GM10847 (cell line): ENCODE measurements around the gene HSPA1B.

Source experiments
- POLR2A ChIP-seq: IDR thresholded peaks from 2 replicates; pipeline ENCODE4 v1.6.1; 2011; ENCODE audit not compliant: insufficient read length; ENCODE audit errors: extremely low read depth

HSPA1B gene

DNA sequence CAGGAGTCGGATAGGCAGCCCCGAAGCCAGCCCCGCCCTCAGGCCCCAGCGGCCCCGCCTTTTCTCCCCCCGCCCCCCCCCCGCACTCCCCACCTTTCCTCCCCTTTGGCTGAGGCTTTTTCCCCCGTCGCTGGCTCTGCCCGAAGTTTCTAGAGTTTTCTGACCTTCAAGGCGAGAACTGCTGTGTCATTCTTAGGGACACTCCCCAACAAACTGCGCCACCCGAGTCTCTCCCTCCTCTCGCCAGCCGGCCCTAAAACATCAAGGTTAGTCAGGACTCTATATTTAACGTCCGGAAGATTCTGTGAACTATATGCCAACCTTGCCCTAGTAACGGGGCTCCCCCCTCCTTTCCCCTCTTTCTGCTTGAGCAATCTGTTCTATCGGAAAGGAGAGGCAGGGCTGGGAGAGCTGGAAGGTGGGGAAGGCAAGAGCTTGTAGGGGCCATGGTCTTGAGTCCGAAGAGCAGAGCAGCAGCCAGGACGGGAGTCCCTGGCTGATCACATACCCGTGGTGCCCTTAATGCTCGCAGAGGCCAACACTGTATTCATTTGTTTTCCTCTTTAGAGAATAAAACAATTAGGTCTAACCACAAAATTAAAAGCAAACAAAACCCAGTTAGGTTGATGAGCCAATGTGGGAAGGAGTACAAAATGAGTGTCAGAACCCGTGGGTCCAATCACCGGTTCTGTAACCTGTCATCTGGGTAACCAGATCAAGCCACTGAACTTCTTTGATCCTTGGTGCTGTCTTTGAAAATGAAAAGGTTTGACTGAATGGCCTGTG is 5.3 kb upstream of the HSPA1B start:
- no peak for TF ChIP-seq POLR2A

DNA sequence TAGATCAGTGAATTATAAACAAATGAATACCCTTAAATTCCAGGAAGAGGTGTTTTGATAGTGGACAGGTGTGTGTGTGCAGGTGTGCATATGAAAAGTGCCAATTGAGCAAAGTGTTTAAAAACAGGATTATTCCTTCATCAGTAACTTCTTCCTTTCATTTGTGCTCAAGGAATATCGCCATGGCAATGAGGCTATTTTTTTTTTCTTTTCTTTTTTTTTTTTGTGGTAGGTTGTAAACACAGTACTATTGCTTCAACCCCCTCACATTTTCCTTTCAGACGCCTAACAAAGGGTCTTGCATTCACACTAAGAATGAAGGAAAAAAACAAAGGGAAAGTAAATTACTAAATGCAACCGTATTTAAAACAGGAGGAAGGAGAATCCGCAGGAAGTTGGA is 2.0 kb upstream of the HSPA1B start:
- TF ChIP-seq POLR2A = no peak

DNA sequence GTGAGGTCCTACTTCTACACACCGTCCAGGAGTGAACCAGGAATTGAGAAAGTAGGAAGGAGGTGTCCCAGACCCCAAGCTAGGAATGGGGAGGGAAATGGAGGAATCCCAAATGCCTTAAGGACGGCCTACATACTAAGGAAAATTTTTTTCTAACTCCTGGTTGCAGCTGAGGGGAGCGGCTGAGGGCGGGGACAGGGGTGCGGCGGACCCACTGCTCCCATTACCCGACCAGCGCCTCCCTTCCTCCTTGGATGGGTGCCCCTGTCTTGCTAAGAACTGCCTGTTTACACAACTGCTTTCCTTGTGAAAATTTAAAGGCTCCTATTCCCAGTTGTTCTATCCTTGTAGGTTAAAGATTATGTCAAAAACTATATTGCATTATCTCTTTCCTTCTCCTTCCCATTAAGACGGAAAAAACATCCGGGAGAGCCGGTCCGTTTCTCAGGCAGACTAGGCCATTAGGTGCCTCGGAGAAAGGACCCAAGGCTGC is 699 bp upstream of the HSPA1B start:
- TF ChIP-seq POLR2A = no peak

DNA sequence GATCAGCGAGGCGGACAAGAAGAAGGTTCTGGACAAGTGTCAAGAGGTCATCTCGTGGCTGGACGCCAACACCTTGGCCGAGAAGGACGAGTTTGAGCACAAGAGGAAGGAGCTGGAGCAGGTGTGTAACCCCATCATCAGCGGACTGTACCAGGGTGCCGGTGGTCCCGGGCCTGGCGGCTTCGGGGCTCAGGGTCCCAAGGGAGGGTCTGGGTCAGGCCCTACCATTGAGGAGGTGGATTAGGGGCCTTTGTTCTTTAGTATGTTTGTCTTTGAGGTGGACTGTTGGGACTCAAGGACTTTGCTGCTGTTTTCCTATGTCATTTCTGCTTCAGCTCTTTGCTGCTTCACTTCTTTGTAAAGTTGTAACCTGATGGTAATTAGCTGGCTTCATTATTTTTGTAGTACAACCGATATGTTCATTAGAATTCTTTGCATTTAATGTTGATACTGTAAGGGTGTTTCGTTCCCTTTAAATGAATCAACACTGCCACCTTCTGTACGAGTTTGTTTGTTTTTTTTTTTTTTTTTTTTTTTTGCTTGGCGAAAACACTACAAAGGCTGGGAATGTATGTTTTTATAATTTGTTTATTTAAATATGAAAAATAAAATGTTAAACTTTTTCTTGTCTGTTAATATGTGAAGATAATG is 2.2 kb downstream of the HSPA1B start:
- TF ChIP-seq POLR2A = no peak

DNA sequence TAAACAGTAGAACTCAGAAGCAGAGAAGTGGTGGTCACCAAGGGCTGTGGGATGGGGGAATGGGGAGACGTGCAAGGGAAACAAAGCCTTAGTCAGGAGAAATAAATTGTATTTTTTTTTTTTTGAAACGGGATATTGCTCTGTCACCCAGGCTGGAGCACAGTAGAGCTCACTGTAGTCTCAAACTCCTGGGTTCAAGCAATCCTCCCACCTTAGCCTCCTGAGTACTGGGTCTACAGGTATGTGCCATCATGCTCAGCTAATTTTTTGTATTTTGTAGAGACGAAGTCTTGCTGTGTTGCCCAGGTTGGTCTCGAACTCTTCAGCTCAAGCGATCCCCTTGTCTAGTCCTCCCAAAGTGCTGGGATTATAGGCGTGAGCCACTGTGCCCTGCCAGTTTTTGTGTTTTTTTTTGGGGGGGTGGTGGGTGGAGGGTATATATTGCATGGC is 3.4 kb downstream of the HSPA1B start:
- no peak for TF ChIP-seq POLR2A

DNA sequence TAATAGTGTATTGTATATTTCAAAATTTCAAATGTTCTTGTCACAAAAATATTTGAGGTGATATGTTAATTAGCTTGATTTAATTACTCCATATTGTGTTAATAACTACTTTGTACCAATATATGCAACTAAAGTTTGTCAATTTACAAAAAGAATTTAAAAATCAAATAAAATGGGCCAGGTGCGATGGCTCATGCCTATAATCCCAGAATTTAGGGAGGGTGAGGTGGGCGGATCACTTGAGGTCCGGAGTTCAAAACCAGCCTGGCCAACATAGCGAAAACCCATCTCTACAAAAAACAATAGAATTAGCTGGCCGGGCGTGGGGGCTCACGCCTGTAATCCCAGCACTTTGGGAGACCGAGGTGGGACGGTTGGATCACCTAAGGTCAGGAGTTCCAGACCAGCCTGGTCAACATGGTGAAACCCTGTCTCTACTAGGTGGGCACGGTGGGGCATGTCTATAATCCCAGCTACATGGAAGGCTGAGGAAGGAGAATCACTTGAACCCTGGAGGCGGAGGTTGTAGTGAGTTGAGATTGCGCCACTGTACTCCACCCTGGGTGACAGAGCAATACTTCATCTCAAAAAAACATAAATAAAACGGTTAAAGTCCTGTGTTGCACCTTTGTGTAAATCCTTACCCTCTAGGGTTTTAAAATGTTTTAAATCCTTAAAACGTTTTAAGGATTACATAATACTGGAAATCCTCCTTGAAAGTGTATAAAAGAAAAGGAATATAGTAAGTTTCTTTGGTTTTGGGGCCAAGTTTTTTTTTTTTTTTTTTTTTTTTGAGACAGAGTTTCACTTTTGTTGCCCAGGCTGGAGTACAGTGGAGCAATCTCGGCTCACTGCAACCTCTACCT is 4.0 kb downstream of the HSPA1B start:
- TF ChIP-seq POLR2A = no peak

DNA sequence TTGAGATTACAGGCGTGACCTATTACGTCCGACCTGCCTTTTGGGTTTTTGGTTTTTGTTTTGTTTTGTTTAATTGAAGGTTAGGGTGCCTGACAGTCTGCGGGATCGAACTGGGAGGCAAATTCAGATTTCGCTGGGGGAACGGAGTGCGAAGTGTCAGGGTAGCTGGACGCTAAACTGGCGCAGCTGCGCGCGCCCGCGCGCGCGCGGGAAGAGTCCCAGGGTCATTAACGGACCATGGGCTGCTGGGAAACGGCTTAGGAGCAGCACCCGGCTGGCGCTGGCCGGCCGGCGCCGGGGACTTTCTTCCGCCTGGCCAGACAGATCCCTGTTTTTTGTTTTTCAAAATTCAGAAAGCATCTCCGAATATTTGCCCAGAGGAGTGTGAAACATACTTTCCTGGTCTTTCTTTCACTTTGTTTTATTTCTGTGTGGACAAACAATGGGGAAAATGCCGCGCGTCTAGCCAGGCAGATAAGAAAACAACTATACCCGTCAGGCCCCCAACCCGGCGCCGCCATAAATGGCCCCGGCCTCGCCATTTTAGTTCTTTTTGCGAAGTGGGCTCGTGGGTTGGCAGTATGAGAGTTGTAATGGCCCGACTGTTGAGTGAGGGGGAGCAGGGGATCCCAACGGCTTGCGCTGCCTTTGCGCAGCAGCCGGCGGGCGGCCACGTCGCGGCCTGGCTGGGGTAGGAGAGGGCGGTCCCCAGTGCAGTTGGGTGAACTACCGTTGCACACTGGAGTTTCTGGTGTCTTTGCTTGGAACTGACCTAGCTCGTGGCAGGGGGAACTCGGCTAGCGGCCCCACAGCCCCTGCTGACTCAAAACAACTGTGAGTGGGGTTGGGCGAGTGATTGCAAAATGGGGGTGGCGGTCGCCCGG is 7.1 kb downstream of the HSPA1B start:
- peak; percentile 98 for TF ChIP-seq POLR2A

DNA sequence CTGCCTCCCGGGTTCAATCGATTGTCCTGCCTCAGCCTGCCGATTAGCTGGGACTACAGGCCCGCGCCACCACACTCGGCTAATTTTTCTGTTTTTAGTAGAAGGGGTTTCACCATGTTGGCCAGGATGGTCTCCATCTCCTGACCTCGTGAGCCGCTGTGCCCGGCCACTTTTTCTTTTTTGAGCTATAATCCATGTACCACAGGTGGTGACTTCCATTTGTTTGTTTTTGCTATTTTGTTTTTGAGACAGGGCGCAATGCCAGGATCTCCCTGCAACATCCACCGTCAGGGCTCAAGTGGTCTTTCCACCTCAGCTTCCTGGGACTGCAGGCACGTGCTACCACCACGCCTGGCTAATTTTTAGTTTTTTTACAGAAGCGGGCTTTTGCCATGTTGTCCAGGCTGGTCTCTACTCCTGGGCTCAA is 8.5 kb downstream of the HSPA1B start:
- TF ChIP-seq POLR2A = no peak

DNA sequence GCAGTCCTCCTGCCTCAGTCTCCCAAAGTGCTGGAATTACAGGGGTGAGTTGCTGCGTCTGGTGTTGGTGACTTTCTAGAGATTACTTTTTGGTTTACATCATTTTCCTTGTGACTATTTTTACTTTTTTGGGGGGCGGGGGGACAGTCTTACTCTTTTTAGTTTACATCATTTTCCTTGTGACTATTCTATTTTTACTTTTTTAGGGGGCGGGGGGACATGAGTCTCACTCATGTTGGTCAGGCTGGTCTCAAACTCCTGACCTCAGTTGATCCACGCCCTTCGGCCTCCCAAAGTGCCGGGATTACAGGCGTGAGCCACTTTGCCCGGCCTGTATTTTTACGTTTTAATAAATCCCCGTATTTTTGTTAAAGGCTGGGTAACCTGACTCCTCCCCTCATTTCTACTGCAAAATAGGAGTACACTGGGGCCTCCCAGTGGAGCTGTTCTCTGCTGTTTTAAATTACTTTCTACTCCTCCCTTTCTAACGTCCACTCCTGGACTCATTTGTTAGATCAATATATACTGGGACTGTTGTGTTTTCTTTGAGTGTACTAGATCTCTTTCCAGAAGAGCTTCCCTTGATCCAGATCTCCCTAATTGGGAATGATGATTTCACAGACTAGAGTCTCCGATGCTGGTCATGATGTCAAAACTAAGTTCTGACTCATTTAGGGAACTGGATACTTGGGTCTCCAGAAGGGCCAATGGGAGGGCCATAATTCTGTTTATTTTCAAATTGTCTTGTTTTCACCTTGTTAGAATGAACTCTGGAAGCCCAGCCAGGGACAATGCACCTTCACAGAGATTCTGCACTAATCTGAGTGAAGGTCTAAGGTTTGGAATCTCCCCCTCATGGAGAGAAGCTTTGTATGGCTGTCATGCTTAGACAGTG is 9.2 kb downstream of the HSPA1B start:
- no peak for TF ChIP-seq POLR2A

DNA sequence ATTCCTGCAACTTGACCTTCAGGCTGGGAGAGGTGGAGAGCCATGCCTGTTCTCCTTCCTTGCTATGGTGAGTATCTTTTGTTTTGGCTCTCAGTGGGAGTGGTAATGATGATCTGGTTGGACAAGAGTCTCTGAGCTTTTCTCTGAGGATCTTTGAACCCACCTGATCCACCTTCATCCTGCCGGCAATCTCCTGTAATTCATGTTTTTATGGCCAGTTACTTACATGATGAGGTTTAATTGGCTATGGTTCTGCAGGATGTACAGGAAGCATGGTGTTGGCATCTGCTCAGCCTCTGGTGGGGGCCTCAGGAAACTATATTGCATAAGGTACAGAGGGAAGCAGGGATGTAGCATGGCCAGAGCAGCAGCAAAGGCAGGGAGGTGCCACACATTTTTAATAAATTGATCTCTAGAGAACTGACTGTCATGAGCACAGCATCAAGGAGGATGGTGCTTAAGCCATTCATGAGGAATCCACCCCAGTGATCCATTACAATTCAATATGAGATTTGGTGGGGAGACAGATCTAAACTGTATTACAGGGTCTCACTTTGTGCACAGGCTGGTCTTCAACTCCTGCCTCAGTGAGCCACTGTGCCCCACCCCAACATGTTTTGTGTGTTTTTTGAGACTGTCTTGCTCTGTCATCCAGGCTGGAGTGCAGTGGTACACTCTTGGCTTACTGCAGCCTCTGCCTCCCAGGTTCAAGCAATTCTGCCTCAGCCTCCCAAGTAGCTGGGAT is 10.0 kb downstream of the HSPA1B start:
- TF ChIP-seq POLR2A = no peak

DNA sequence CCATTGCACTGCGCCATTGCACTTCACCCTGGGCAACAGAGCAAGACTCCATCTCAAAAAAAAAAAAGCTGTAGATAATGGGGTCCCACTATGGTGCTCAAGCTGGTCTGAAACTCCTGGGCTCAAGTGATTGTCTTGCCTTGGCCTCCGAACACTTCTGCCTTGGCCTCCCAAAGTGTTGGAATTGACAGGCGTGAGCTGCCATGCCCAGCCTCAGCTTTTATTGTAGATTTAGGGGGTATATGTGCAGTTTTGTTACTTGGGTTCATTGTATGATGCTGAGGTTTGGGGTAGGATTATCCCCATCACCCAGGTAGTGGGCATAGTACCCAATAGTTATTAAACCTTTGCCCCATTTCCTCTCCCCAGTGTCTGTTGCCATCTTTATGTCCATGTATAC is 11.4 kb downstream of the HSPA1B start:
- no peak for TF ChIP-seq POLR2A

DNA sequence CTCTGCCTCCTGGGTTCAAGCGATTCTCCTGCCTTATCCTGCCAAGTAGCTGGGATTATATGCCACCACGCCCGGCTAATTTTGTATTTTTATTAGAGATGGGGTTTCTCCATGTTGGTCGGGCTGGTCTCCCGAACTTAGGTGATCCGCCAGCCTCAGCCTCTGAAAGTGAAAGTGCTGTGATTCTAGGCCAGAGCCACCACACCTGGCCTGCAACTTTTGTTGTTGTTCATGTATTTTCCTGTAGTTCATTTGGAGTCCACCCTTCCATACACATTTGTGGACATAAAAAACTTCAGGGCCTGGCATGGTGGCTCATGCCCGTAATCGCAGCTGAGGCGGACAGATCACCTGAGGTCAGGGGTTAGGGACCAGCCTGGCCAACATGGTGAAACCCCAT is 14.5 kb downstream of the HSPA1B start:
- TF ChIP-seq POLR2A = no peak

DNA sequence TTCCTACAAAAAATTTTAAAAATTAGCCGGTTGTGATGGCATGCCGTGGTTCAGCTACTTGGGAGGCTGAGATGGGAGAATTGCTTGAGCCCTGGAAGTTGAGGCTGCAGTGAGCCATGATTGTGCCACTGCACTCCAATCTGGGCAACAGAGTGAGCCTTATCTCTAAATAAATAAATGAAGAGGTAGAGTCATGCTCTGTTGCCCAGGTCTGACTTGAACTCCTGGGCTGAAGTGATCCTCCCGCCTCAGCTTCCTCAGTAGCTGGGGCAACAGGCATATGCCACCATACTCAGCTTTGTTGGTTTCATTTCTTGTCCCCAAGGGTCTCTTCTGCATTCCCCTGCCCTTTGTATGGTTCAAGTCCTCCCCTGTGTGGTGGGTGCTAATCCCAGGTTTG is 17.0 kb downstream of the HSPA1B start:
- no peak for TF ChIP-seq POLR2A
